Hepatocyte (in vitro differentiated cells): ENCODE results near the gene MN1.

Experiments
- CTCF ChIP-seq: fragments of 200-600 bp; sonication (generic); IDR thresholded peaks from 2 replicates; pipeline ENCODE4 v1.5.1; 2016; ENCODE audit warnings: antibody characterized with exemption, mild to moderate bottlenecking; ENCODE audit not compliant: poor library complexity
- EZH2 ChIP-seq: fragments of 200-600 bp; sonication (generic); IDR thresholded peaks from 2 replicates; pipeline ENCODE4 v1.6.1; 2016; ENCODE audit warnings: antibody characterized with exemption, mild to moderate bottlenecking, borderline replicate concordance

- TF ChIP-seq CTCF, result no peak
- no peak for TF ChIP-seq EZH2
Measured at GRCh38 chr22:27756212-27756660, 45.3 kb downstream of the MN1 start.
